NB4 (cell line): Measurements from ENCODE around the gene FNDC7.

Experiments used
- MYC ChIP-seq: IDR thresholded peaks from 2 replicates; pipeline ENCODE4 v1.6.1; 2011; ENCODE audit warnings: low read depth, low read length
- POLR2A ChIP-seq: IDR thresholded peaks from 2 replicates; pipeline ENCODE4 v1.6.1; 2011; ENCODE audit warnings: mild to moderate bottlenecking; ENCODE audit not compliant: insufficient read length; ENCODE audit errors: extremely low read depth
- TF ChIP-seq, protein P1 (sequence below): IDR thresholded peaks from one replicate; pipeline ENCODE4 v1.5.1; 2012; ENCODE audit warnings: low read depth, low read length
- TF ChIP-seq, protein P2 (sequence below): IDR thresholded peaks from 2 replicates; pipeline ENCODE4 v1.6.1; 2011; ENCODE audit warnings: low read depth, low read length

DNA sequence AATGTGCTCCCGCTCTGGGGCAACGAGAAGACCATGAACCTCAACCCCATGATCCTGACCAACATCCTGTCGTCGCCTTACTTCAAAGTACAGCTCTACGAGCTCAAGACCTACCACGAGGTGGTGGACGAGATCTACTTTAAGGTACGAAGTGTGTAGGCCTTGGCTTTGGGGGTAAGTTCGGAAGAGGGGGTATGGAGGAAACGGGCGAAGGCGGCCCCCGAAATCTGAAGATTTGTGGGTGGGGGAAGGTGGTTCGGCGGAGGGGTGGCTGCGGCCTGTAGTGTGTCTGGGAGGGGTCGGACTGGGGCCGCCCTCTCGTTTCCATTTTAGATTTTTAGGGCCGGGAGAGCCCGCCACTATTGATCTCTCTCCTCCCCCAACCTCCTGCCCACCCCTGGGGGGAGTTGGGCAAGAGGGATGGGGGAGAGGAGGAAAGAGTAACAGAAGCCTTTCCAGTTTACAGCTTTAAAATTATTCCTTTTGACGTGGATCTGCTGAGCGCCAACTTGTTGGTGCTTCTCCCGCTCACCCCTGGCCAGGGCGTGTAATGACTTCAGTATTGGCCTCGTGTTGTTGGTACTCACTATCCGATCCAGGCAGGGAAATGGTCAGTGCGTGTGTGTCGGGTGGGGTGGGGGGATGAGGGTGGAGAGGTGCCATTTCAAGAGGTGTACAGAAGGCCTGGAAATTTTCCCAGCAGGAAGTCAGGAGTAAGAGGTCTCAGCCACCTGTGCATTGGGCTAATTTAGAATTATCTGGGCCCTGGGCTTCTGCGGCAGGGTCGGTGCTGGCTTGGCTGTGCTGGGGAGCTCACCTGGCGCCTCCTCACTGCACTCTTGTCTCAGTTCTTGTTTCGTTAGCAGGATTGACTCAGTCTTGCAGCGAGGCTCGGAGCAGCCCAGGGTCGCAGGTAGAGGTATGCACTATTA lies 19.7 kb upstream of the FNDC7 start:
- peak; percentile 51 for TF ChIP-seq MYC
- no peak for TF ChIP-seq POLR2A
- TF ChIP-seq, protein P1, sequence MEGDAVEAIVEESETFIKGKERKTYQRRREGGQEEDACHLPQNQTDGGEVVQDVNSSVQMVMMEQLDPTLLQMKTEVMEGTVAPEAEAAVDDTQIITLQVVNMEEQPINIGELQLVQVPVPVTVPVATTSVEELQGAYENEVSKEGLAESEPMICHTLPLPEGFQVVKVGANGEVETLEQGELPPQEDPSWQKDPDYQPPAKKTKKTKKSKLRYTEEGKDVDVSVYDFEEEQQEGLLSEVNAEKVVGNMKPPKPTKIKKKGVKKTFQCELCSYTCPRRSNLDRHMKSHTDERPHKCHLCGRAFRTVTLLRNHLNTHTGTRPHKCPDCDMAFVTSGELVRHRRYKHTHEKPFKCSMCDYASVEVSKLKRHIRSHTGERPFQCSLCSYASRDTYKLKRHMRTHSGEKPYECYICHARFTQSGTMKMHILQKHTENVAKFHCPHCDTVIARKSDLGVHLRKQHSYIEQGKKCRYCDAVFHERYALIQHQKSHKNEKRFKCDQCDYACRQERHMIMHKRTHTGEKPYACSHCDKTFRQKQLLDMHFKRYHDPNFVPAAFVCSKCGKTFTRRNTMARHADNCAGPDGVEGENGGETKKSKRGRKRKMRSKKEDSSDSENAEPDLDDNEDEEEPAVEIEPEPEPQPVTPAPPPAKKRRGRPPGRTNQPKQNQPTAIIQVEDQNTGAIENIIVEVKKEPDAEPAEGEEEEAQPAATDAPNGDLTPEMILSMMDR: no peak
- TF ChIP-seq, protein P2, sequence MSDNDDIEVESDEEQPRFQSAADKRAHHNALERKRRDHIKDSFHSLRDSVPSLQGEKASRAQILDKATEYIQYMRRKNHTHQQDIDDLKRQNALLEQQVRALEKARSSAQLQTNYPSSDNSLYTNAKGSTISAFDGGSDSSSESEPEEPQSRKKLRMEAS: peak; percentile 55; the same call in 1 of the 2 replicates
